Upper lobe of left lung (tissue), 6 donors: Measurements from ENCODE around the gene NPL. TPM values are rescaled to one million over a fixed set of nuclear protein-coding genes. Genes with fewer than 3 reads are reported as not detected.

Experiments
- ATAC-seq, 2 donors: fragments of 200-7000 bp; cut with Tn5 transposase; one replicate each; pipeline ENCODE4 v1.9.1; 2022; ENCODE audit warnings: mild to moderate bottlenecking in 2 of 2, moderate library complexity in 2 of 2; ENCODE audit not compliant: low FRiP score in 2 of 2
- DNase-seq, 2 donors: peaks; one replicate each; pipeline ENCODE4 v3.0.0-alpha.2; 2019 to 2020
- H3K27ac ChIP-seq, 4 donors: fragments of 200-600 bp; sonication (generic); one replicate each; pipeline ENCODE4 v1.5.1; 2016 to 2019
- H3K27me3 ChIP-seq, 4 donors: fragments of 200-600 bp; sonication (generic); one replicate each; pipeline ENCODE4 v1.5.1; 2017 to 2019
- H3K36me3 ChIP-seq, 4 donors: fragments of 200-600 bp; sonication (generic); one replicate each; pipeline ENCODE4 v1.5.1; 2016 to 2019
- H3K4me1 ChIP-seq, 4 donors: fragments of 200-600 bp; sonication (generic); one replicate each; pipeline ENCODE4 v1.5.1; 2018 to 2019
- H3K4me3 ChIP-seq, 4 donors: fragments of 200-600 bp; sonication (generic); one replicate each; pipeline ENCODE4 v1.5.1; 2017 to 2019; ENCODE audit warnings: mild to moderate bottlenecking in 2 of 4, moderate library complexity in 1 of 4
- H3K9me3 ChIP-seq, 4 donors: fragments of 200-600 bp; sonication (generic); one replicate each; pipeline ENCODE4 v1.5.1; 2018 to 2019
- CTCF ChIP-seq, 6 experiments: fragments of 450-650 bp in 4 of 6; fragments of 200-600 bp in 2 of 6; sonication (generic) in 2 of 6; IDR thresholded peaks; one replicate each; pipeline ENCODE4 v1.5.1; 2016 to 2019; ENCODE audit warnings: antibody characterized with exemption in 6 of 6
- EP300 ChIP-seq, 4 donors: sonication (generic); formaldehyde crosslinking; IDR thresholded peaks; one replicate each; pipeline ENCODE4 v1.5.1; 2017; ENCODE audit warnings: antibody characterized with exemption in 4 of 4, control low read depth in 2 of 4
- POLR2A ChIP-seq, 4 donors: fragments of 450-650 bp; IDR thresholded peaks; one replicate each; pipeline ENCODE4 v1.5.1; 2016 to 2017; ENCODE audit warnings: antibody characterized with exemption in 4 of 4, mild to moderate bottlenecking in 2 of 4
- POLR2AphosphoS5 ChIP-seq, 2 donors: sonication (generic); formaldehyde crosslinking; IDR thresholded peaks; one replicate each; pipeline ENCODE4 v1.5.1; 2017; ENCODE audit warnings: antibody characterized with exemption in 2 of 2
- WGBS, 2 donors: methylation state at CpG; one replicate each; pipeline ENCODE4 v1.1.5; 2017 to 2018; 5-methylcytosine and 5-hydroxymethylcytosine counted together
- total RNA-seq, 6 donors: library from RNA; depleted of rRNA in 4 of 6; stranded (reverse); fragments of >200 nt in 4 of 6; gene quantifications; one replicate each; pipeline versions ENCODE4 v1.1.0 to v1.2.1, GENCODE V29; 2016 to 2021
- donor health status: DM: no; HTN: no; CAD: no; lungs with moderate emphysema.
- donor health status: DM: no; HTN: yes; CAD: no; lungs with severe emphysema.

NPL gene
- total RNA-seq, 6 donors from 2014 or later, result 16.6 to 99.5 (median 33.2) TPM

- H3K9me3 ChIP-seq, result no peaks in the 10 kb centered on the region
- H3K27me3 ChIP-seq, result no peaks in the 10 kb centered on the region
- no peak for ATAC-seq
- WGBS, 2 donors, result 57 to 76% methylated on average over 2 of the region's 2 CpGs
- H3K36me3 ChIP-seq, result no peaks in the 10 kb centered on the region
- TF ChIP-seq POLR2A (IDR thresholded peaks at IDR 0.05) (no peak), POLR2AphosphoS5 (IDR thresholded peaks at IDR 0.05) (no peak), CTCF (IDR thresholded peaks at IDR 0.05) (no peak), EP300 (IDR thresholded peaks at IDR 0.05) (no peak)
- no peak overlapping the region for H3K4me3 ChIP-seq
- no peak for DNase-seq
- H3K27ac ChIP-seq, result no peak overlapping the region
- H3K4me1 ChIP-seq, result peaks cover 0 to 12% (median 0%) of the 10 kb centered on the region in 4 donors
Measured at GRCh38 chr1:182783068-182783467, 6.5 kb upstream of the NPL start.

- H3K27me3 ChIP-seq, result no peaks in the 10 kb centered on the region
- no peak for TF ChIP-seq EP300 (IDR thresholded peaks at IDR 0.05)
- TF ChIP-seq POLR2AphosphoS5 (IDR thresholded peaks at IDR 0.05), result no peak
- peak; percentile 26 to 83 (median 60) for TF ChIP-seq CTCF (IDR thresholded peaks at IDR 0.05)
- ATAC-seq (no peak), DNase-seq (no peak)
- WGBS, 2 donors, result 36 to 43% methylated on average over 4 of the region's 4 CpGs
- no peak overlapping the region for H3K4me3 ChIP-seq
- no peaks in the 10 kb centered on the region for H3K36me3 ChIP-seq
- H3K27ac ChIP-seq, result no peak overlapping the region
- no peaks in the 10 kb centered on the region for H3K9me3 ChIP-seq
- H3K4me1 ChIP-seq, result peaks cover 7 to 16% (median 8%) of the 10 kb centered on the region in 4 donors
Measured at GRCh38 chr1:182784556-182785171, 4.9 kb upstream of the NPL start.

- Histone ChIP-seq H3K9me3 (no peaks in the 10 kb centered on the region), H3K36me3 (no peaks in the 10 kb centered on the region), H3K27ac (no peak overlapping the region), H3K4me1 (peaks cover 8 to 19% (median 11%) of the 10 kb centered on the region in 4 donors), H3K4me3 (no peak overlapping the region), H3K27me3 (no peaks in the 10 kb centered on the region)
- no peak for ATAC-seq
- WGBS, 2 donors, result 67 to 88% methylated on average over 2 of the region's 2 CpGs
- no peak for TF ChIP-seq CTCF (IDR thresholded peaks at IDR 0.05)
- no peak for TF ChIP-seq POLR2AphosphoS5 (IDR thresholded peaks at IDR 0.05)
- TF ChIP-seq POLR2A (IDR thresholded peaks at IDR 0.05), result no peak
- no peak for TF ChIP-seq EP300 (IDR thresholded peaks at IDR 0.05)
- no peak for DNase-seq
Measured at GRCh38 chr1:182785181-182785580, 4.4 kb upstream of the NPL start.

GRCh38 chr1:182786223-182786994 lies 3.2 kb upstream of the NPL start:
- DNase-seq, result peak in 1 of 2 donors; percentile 71
- peak; percentile 52 to 65 for ATAC-seq
- peak overlapping the region in 3 of 4 donors; percentile 3 to 57 (median 21) for H3K27ac ChIP-seq

More at GRCh38 chr1:182786223-182786994, 3.2 kb upstream of the NPL start:
- Histone ChIP-seq H3K4me1 (peaks cover 9 to 23% (median 16%) of the 10 kb centered on the region in 4 donors), H3K4me3 (no peak overlapping the region), H3K36me3 (no peaks in the 10 kb centered on the region), H3K9me3 (no peaks in the 10 kb centered on the region), H3K27me3 (no peaks in the 10 kb centered on the region)
- TF ChIP-seq EP300 (IDR thresholded peaks at IDR 0.05) (no peak), CTCF (IDR thresholded peaks at IDR 0.05) (peak; percentile 42 to 62 (median 50)), POLR2A (IDR thresholded peaks at IDR 0.05) (no peak), POLR2AphosphoS5 (IDR thresholded peaks at IDR 0.05) (no peak)
- WGBS, 2 donors, result 51% methylated on average over 6 of the region's 6 CpGs
